ENCODE results near the gene URB1. TPM values are rescaled to one million over a fixed set of nuclear protein-coding genes. Genes with fewer than 3 reads are reported as not detected.

The URB1 gene
- total and polyA plus RNA-seq, 9 of the 15 experiments (the other 6 are each of a cell fraction or from before 2014, with no cell fraction given) = 0.97 to 53.6 (median 21.5) TPM

DNA sequence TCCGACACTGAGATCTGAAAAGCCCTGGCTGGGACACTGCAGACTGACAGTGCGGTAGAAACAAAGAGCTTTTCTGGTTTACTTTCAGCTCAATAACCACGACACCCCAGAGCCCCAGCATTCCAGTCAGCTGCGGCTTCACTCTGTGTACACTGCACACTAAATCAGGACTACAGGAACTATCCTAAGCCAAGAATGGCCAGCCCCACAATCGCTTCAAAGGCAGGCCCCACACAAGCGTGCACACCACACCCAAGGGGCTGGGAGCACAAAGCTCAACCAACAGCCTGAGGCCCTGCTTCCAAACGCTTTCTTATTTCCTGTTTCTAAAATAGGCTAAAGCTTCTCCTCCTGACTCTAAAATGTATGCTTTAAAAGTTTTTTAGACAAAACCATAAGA lies 28.4 kb downstream of the URB1 start:
- WGBS (ENCODE audit: insufficient coverage, low coverage, missing lambda C conversion rate) = 83% methylated on average over 7 of the region's 7 CpGs
- POLR2A ChIA-PET = no interaction called here
- BruUV-seq (replicated peaks) = no TSS peak

More for the DNA sequence above, 28.4 kb downstream of the URB1 start:
- FAIRE-seq (no peak), DNase-seq (ENCODE audit: extremely low read depth in 1 of 4, low spot score in 3 of 4) (no peak), ATAC-seq (no peak)
- Histone ChIP-seq H3K27ac (ENCODE audit: extremely low read depth, low read depth, low read length) (no peak overlapping the region), H3K79me2 (ENCODE audit: control insufficient read depth, insufficient read depth, low read length) (no peaks in the 10 kb centered on the region), H3K4me2 (ENCODE audit: insufficient read depth, low read length) (no peak overlapping the region), H3K9ac (ENCODE audit: insufficient read depth in 1 of 2, low read depth in 2 of 2, low read length in 2 of 2) (no peak overlapping the region), H4K20me1 (replicated peaks; ENCODE audit: control insufficient read depth, insufficient read depth, low read length) (no peaks in the 10 kb centered on the region; the same call in 1 of the 2 replicates), H3K9me1 (ENCODE audit: control insufficient read depth, insufficient read depth, low read length) (no peaks in the 10 kb centered on the region), H3K36me3 (ENCODE audit: control insufficient read depth, insufficient read depth, low read length) (peaks cover 99% of the 10 kb centered on the region), H3K4me1 (replicated peaks in 1 of 2; ENCODE audit: control insufficient read depth in 2 of 2, insufficient read depth in 2 of 2, low read length in 2 of 2) (no peaks in the 10 kb centered on the region), H3K9me3 (replicated peaks; ENCODE audit: control insufficient read depth, insufficient read depth, low read depth, low read length) (no peaks in the 10 kb centered on the region), H3K4me3 (no peak overlapping the region), H2AFZ (ENCODE audit: low read depth, low read length) (no peak overlapping the region), H3K27me3 (ENCODE audit: control insufficient read depth in 2 of 2, insufficient read depth in 2 of 2, low read length in 2 of 2) (no peaks in the 10 kb centered on the region)
- CTCF ChIA-PET (ENCODE audit: low intra/inter-chr PET ratio) = no interaction called here
- in situ Hi-C loops (cut with MboI) (no loop called here), intact Hi-C loops (cut with micrococcal nuclease) (no loop called here)
- TF ChIP-seq, protein P1, sequence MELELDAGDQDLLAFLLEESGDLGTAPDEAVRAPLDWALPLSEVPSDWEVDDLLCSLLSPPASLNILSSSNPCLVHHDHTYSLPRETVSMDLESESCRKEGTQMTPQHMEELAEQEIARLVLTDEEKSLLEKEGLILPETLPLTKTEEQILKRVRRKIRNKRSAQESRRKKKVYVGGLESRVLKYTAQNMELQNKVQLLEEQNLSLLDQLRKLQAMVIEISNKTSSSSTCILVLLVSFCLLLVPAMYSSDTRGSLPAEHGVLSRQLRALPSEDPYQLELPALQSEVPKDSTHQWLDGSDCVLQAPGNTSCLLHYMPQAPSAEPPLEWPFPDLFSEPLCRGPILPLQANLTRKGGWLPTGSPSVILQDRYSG (tag; conservative IDR thresholded peaks at IDR 0.05; ENCODE audit: low read depth) = no peak
- TF ChIP-seq, protein P2, sequence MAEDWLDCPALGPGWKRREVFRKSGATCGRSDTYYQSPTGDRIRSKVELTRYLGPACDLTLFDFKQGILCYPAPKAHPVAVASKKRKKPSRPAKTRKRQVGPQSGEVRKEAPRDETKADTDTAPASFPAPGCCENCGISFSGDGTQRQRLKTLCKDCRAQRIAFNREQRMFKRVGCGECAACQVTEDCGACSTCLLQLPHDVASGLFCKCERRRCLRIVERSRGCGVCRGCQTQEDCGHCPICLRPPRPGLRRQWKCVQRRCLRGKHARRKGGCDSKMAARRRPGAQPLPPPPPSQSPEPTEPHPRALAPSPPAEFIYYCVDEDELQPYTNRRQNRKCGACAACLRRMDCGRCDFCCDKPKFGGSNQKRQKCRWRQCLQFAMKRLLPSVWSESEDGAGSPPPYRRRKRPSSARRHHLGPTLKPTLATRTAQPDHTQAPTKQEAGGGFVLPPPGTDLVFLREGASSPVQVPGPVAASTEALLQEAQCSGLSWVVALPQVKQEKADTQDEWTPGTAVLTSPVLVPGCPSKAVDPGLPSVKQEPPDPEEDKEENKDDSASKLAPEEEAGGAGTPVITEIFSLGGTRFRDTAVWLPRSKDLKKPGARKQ (CRISPR knock-in tag; IDR thresholded peaks at IDR 0.05) = no peak
